Stimulated activated CD4-positive, alpha-beta T cell treated with anti-CD3 and anti-CD28 coated beads, Interleukin-2, amount 100 ng/mL, for 4 hours (primary cell): ENCODE results near the gene NHERF1.
A peak's percentile ranks its signal among the peaks of the same experiment; 100 is the strongest.

ENCODE experiments used
- DNase-seq: peaks from one replicate; pipeline ENCODE4 v3.0.0-alpha.2; 2020; ENCODE audit warnings: low read depth

The NHERF1 gene

GRCh38 chr17:74748529-74749278 is at the start of gene NHERF1:
TSS of gene NHERF1 (plus strand) at chr17:74748628. CDS start at chr17:74748847, 219 bp downstream.
- peak; percentile 90 for DNase-seq

DNA sequence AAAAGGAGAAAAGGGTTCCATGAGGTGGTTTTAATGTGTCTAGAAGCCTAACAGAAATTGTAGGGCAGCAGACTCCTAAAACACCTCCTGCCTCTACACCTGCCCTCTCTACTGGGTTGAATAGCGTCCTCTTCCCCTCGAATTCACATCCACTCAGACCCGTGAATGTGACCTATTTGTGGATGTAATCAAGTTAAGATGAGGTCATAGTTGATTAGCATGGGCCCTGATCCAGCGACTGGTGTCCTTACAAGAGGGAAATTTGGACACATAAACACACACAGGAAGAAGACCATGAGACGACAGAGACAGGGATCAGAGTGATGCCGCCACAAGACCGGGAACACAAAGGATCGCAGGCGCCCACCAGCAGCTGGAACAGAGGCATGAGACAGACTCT is 49.2 kb upstream of the NHERF1 start:
- no peak for DNase-seq

DNA sequence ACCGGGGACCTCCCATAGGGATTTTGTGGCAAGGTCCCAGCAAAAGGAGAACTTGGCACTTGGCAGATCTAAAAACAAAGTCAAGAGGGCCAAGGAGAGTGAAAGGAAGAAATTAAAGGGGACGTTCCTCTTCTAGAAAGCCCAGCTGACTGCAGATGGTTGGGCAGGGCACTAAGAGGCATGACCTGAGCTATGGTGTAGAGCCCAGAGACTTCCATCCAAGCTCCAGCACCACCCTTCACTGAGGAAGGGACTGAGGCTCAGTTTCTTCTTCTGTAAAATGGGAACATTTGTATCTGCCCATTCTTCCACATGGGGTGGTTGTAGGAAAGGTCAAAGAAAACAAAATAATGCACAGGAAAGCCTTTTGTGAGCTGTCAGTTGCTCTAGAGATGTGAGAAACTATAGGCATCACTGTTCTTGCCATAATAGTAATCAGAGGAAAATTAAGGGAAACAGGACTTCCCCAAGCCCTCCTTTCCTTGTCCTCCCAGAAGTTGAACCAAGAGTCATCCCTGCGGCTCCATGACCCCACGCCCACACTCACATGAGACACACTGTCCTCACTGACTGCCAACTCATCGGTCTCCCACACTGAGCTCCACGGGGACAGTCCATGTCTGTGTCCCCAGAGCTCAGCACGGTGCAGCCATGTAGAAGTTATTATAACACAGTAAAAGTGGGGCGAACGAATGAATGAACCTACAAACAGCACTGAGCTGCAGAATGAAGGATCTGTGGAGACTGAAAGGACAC is 46.1 kb upstream of the NHERF1 start:
- no peak for DNase-seq

- no peak for DNase-seq
Measured at GRCh38 chr17:74703311-74703710, 45.1 kb upstream of the NHERF1 start.

GRCh38 chr17:74704544-74704943 is 43.9 kb upstream of the NHERF1 start:
- no peak for DNase-seq

DNA sequence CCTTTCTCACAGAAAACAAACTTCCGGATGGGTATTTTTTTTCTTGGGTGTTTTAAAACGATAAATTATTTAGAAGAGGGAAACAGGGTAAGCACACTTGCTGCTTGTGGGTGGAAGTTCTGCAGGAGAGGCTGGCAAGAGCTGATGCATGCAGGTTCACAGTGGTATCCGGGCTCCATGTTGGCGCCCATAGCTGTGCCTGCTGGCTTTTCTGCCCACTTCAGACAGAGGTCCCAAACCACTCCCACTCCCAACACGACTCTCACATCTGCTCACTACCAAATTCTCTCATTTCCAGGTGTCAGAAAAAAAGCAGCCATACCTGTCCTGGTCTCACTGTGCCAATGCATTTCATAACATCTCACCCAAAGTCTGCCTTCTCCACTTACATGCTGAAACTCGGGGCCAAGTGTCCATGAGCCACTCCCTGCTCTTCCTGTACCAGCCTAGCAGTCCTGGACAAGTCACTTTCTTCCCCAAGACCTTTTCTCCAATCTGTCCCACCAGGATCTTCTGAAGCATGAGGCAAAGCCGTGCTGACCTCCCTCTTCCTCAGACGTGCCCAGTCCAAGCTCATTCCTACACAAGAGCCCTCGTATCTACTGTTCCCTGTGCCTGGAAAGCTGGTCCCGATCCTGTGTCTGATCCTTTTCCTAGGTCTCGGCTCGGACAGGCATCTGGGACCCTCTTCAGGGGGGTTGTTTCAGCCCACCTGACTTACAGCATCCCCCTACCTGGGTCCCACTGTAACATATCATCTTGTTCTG is 37.2 kb upstream of the NHERF1 start:
- DNase-seq = no peak

DNA sequence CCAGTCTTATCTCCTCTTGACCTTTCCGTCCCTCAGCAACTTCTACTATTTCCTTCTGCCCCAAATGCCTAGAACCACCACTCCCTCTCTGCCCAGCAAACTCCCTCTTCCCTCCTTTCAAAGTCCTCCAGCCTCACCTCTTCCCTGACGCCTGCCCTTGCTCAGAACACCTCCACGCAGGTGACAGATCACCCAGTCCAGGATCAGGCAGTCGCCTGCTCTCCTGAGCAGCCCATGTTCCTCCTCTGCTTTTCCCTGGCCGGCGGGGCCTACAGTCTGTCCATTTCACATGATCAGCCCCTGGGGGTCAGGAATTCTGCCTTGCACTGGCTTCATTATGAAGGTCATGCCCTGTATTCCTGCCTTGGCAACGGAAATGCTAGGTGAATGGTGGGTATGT is 36.1 kb upstream of the NHERF1 start:
- no peak for DNase-seq

GRCh38 chr17:74712756-74713155 is 35.7 kb upstream of the NHERF1 start, which contains the start of gene CD300LF:
TSS of gene CD300LF (minus strand) at chr17:74712923. CDS start at chr17:74712866, 57 bp downstream.
- DNase-seq = no peak

GRCh38 chr17:74713171-74713755 is 35.2 kb upstream of the NHERF1 start:
- no peak for DNase-seq

DNA sequence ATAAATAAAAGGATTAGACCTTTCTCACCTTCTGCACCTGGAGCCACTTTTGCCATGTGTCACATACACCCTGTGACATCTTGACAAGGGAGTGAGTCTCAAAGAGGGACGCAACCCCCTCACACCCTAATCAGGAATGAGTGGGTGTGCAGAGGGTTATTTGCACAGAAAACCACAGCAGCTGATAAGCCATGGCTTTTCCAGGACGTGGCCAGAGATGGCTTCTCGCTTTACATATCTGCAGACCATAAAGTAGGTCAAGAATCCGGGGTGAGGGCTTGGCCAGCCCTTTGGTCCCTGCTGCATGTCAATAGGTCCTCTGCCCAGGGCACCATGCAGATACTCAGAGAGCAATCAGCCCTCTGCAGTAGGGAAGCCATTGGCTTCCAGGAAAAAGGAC is 33.3 kb upstream of the NHERF1 start:
- DNase-seq = no peak

- no peak for DNase-seq
Measured at GRCh38 chr17:74720506-74720905, 27.9 kb upstream of the NHERF1 start.

DNA sequence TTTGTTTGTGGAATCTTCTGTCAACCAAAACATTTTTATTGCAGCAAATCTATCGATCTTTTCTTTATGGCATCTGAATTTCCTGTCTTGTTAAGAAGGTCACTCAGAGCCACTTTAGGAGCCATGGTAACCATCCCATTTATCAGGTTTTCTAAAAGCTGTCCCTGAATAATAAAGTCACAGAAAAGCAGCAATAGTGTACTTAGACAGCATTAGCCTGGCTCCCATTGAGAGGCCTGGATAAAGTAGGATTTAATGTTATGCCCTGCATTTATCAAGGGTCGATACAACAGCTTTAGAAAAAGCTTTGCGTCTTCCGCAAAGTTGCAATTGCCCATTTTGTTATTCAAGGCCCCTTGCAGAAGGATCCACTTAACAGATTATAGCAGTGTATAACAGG is 25.6 kb upstream of the NHERF1 start:
- no peak for DNase-seq

GRCh38 chr17:74723891-74724290 is 24.5 kb upstream of the NHERF1 start:
- DNase-seq = no peak

DNA sequence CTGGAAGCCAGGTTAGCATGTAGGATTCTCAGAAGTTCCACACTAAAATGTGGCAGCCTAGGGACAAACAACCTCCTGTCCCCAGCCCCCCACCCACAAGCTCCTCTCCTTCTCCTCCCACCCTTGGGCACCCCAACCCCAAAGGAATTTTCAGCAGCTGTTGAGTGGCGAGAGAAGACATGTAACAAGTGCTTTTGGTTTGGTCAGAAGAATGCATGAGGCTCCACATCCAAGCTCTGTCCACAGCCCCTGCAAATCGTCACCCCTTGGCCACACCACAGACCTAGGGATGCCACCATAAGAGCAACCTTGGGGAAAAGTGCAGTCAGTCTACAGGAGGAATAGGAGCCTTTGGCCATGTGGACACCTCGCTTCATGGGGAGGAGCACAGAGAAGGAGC is 23.3 kb upstream of the NHERF1 start:
- no peak for DNase-seq

DNA sequence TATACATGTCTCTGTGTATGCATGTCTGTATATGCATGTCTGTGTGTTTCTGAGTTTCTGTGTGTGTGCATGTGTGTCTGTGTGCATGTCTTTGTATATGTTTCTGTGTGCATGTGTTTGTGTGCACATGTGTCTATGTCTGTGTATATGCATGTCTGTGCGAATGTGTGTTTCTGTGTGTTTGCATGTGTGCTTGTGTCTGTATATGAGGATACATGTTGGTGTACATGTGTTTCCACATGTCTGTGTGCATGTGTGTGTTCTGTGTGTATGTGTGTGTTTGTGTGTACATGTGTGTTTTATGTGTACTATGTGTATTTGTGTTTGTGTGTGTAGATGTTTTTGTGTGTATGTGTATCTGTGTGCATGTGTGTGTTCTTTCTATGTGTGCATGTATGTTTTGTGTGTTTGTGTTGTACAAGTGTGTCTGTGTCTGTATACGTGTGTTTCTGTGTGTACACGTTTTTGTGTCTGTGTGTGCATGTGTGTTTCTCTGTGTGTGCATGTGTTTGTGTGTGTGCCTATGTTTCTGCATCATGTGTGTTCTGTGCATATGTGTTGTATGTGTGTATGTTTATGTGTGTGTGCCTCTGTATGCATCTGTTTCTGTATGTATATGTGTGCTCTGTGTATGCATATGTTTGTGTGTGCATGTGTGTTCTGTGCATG is 20.3 kb upstream of the NHERF1 start:
- no peak for DNase-seq

- DNase-seq = no peak
Measured at GRCh38 chr17:74728702-74729075, 19.7 kb upstream of the NHERF1 start.

DNA sequence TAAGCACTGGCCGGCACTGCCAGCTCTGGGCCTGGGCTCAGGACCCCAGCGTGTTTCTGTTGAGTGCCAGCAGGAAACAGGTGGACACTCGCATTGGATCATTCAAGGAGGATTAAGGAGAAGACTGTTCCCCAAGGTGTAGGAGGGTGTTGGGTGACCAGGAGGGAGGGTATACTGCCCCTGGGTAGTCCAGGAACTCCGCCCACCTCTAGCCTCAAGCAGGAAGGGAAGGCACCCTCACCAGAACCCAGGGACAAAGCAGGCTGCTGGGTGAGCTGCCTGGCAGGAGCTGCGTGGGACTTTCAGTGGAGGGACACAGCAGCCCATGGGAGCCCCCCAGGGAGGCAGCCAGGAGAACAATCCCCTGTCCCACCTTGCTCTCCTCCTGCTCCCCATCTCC is 19.1 kb upstream of the NHERF1 start:
- no peak for DNase-seq

DNA sequence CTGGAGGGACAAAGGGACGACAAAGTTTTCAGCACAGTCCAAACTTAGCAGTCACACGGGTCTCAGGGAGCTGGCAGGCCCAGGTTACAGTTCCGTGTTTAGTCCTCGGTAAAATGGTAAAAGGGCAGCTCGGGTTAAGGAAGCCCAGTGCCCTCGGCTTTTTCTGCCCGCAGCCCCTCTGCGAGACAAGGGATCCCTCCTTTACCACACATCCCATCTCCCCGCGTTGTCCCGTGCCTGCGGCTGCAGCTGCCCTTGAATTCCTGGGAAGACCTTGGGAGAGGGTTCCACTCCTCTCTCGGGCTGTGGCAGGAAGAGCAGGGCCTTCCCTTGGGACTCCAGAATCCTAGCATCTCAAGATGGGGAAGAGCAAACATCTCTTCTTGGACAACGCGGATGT is 18.6 kb upstream of the NHERF1 start:
- DNase-seq = no peak

DNA sequence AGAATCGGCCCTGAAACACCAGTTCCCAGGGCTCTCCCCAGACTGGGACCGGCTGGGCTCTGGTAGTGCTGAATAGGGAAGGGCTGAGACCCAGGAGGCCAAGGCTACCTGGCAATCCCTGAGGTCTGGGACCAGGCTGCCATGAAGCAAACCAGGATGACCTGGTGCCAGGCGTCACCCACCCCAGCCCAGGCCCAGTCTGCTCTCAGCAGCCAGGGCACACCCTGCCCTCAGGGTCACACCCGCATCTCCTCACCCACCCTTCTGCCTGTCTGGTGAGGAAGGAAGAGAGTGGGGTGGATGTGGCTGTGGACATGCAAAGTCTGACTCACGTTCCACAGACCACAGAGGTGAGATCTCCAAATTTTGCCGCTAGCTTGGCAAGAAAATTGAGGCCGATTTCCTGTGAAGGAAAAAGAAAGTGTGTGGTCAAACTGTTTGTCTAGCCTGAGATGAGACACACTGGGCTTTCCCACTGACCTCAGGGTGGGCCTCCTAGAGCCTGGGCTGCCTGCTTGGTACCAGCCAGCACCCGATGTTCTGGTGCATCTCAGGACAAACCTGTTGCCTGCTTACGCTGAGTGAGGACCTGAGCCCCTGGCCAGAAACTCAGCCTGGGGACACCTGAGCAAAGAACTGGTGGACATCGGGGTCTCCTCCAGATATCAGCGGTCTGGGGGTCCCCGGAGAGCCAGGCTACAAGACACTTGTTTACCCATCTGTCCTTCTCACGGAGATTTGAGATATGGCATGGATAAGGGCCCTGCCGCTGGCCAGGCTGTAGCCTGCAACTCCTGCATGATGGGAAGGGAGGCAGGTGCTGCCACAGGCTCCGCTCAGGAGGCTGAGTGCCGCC is 17.7 kb upstream of the NHERF1 start:
- no peak for DNase-seq

- DNase-seq = no peak
Measured at GRCh38 chr17:74731347-74731605, 17.2 kb upstream of the NHERF1 start.
